ENCODE measurements around the gene ZNF343. TPM values are rescaled to one million over a fixed set of nuclear protein-coding genes. Genes with fewer than 3 reads are reported as not detected.
"Not testable (repeated sequence)": the region's sequence is repeated elsewhere in the genome, so short reads cannot be mapped to it uniquely, and the experiment has no call there.

Gene ZNF343
- total RNA-seq (2014; rRNA removed; shearing (Covaris generic)), result 5.8 and 6.9 TPM in 2 replicates

- DNase-seq (ENCODE audit: low spot score), result peak; percentile 68
Measured at GRCh38 chr20:2508631-2509467, at the start of gene ZNF343. Gene ZNF343 (minus strand): TSS chr20:2508915. CDS start chr20:2493895, 15,020 bp downstream.

DNA sequence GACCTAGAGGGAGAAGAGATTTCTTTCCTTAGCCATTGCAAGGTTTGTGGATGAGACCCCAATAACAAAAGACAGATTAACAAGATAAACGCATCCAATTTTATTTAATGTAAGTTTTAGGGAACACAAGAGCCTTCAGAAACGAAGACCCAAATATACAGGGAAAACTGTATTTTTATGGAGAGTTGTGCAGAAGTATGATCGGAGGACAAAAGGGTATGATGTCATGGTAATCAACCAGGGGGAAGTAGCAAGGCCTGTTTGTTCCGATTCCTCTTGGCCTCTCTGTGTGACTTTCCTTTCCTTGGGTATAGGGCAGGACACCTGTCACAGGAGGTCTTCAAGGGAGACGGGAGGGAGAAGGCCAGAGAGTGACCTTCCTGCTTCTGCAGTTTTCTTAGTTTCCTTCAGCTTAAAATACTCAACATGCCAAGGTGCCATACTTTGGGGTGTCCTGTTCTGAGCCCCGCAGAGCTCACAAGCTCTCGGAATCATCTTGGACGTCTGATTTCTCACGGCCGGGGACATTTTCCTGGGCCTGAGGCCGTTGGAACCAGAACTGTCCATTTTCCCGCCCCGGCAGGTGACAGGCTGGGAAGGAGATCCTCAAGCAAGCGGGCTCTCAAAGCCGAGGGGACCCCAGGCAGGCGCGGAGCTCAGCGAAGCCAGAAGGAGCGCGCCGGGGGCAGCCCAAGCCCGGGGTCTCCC lies 49.3 kb upstream of the ZNF343 start:
- DNase-seq (ENCODE audit: low spot score), result no peak

DNA sequence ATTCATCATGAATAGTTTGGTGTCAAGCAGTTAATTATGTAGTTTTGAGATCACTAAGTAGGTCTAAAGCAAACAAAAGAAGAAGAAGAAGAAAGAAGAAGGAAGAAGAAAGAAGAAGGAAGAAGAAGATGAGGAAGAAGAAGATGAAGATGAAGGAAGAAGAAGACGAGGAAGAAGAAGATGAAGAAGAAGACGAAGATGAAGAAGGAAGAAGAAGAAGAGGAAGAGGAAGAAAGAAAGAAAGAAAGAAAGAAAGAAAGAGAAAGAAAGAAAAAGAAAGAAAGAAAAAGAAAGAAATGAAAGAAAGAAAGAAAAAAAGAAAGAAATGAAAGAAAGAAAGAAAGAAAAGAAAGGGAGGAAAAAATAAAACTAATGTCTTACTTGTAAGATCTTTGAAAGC lies 36.9 kb upstream of the ZNF343 start:
- no peak for DNase-seq (ENCODE audit: low spot score)

DNA sequence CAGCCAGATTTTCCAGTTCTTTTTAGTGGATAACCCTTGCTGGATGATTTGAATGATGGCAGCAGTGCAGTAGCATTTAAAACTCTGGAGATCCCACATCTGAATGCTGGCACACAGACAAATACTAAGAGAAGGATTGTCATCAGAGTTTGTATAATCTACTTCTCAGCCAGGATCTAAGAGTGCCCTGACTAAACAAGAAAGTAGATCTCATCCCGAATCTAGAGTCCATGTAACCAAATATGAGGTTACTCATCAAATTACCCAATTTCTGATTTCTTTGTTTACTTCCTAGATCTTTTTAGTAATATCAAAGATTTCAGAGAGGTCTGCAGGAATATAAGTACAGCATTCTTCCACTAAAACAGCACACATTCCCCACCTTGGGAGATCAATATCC lies 35.5 kb upstream of the ZNF343 start:
- no peak for DNase-seq (ENCODE audit: low spot score)

DNA sequence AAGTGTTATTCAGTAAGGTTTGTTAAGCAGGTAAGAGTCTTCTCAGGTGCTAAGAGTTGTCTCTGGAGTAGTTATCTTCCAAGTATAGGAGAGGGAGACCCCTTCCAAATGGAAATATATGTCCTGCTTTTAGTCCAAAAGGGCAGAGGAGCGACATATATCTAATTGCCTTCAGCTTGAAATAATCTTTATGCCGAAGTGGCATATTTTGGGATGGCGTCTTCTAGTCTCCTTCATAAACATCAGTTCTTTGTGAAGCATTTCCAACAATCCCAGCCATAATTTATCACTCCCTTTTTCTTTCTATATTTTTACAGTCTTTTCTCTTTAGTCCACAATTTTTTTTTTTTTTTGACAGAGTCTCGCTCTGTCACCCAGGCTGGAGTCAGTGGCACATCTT lies 33.6 kb upstream of the ZNF343 start:
- no peak for DNase-seq (ENCODE audit: low spot score)

GRCh38 chr20:2541940-2542339 lies 33.2 kb upstream of the ZNF343 start:
- DNase-seq (ENCODE audit: low spot score), result no peak

- DNase-seq (ENCODE audit: low spot score), result no peak
Measured at GRCh38 chr20:2538931-2539720, 30.4 kb upstream of the ZNF343 start.

- no peak for DNase-seq (ENCODE audit: low spot score)
Measured at GRCh38 chr20:2538356-2538755, 29.6 kb upstream of the ZNF343 start.

DNA sequence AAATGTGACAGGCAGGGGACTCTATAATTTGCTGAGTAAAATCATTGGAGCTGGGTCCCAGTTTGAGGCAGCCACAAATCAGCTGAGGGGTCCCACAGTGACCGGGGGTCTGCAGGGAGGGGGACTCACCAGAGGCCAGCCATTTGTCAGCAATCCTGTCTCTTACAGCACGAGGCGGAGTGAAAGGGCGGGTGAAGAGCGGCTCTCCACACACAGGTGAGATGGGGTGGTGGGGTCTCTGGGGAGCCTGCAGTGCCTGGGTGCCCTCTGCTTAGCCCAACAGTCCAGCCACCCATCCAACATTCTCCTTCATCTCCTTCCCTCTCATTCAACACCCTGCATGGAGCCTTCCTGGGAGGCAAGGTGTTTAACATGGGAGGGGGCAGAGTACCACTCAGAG lies 28.4 kb upstream of the ZNF343 start:
- no peak for DNase-seq (ENCODE audit: low spot score)

GRCh38 chr20:2536560-2536986 lies 27.9 kb upstream of the ZNF343 start, which contains the start of gene TMC2:
Gene TMC2 (plus strand): TSS chr20:2536573. CDS start chr20:2536622, 49 bp downstream.
- DNase-seq (ENCODE audit: low spot score), result no peak

GRCh38 chr20:2535711-2536559 lies 27.2 kb upstream of the ZNF343 start:
- DNase-seq (ENCODE audit: low spot score), result no peak

- DNase-seq (ENCODE audit: low spot score), result no peak
Measured at GRCh38 chr20:2533118-2533517, 24.4 kb upstream of the ZNF343 start.

GRCh38 chr20:2528671-2529271 lies 20.1 kb upstream of the ZNF343 start:
- DNase-seq (ENCODE audit: low spot score), result no peak

DNA sequence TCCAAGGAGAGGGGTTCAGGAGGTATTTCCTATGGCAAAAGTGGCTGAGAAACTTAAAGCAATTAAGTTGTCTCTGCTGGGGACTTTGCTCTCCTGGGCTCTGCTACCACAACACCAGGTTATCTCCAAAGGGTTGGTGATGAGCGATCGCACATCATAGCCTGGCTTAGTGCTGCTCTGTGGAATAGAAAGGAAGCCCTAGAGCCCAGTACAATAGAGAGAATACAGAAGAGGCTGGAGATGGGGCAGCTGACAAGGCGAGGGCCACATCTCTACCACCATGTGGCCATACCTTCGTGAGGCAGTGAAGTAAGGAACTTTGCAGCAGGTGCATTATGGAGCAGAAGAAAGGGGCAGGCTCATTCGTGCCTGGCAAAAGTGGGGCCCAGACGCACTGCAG lies 19.0 kb upstream of the ZNF343 start:
- DNase-seq (ENCODE audit: low spot score), result no peak

DNA sequence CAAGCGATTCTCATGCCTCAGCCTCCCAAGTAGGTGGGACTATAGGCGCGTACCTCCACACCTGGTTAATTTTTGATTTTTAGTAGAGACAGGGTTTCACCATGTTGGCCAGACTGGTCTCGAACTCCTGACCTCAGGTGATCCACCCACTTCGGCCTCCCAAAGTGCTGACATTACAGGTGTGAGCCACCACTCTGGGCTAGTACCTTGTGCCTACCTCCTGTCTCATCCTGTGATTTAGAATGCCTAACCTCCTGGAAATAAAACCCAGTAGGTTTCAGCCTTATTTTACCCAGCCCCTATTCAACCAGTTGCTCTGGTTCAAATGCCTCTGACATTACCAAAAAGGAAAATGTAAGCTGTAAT lies 17.5 kb upstream of the ZNF343 start:
- DNase-seq (ENCODE audit: low spot score), result not testable (repeated sequence)

DNA sequence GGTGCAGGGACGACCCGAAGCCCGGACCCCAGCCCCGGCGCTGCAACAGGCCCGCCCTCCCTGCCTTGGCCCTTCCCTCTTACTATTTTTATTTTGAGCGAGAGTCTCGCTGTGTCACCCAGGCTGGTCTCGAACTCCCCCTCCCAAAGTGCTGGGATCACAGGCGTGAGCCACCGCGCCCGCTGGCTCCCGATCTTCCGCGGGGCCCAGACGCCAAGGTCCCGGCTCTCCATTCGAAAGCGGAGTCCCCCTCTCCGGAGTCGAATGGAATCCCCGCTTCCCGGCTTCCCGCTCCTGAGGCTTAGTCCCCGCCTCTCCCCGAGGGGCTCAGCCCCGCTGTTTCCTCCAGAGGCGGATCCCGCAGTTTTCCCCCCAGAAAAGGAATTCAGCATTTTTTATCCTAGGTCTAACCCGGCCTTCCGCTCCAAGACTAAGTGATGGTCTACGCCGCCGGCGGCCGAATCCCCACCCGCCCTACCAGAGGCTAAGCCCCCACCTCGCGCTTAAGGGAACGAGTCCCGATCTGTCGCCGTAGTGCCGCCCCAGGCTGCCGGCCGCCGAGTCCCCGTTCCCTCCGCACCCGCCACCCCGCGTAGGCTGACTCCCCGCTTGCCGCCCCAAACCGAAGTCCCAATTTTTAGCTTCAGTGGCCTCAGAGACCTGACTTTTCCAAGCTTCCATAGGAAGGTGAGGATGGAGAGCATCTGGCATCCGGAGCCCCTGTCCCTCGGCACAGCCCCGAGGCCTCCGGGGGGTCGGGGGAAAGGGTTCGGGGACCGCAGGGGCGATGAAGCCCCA lies 16.2 kb upstream of the ZNF343 start:
- no peak for DNase-seq (ENCODE audit: low spot score)

GRCh38 chr20:2523919-2524708 lies 15.4 kb upstream of the ZNF343 start:
- DNase-seq (ENCODE audit: low spot score), result peak; percentile 68

DNA sequence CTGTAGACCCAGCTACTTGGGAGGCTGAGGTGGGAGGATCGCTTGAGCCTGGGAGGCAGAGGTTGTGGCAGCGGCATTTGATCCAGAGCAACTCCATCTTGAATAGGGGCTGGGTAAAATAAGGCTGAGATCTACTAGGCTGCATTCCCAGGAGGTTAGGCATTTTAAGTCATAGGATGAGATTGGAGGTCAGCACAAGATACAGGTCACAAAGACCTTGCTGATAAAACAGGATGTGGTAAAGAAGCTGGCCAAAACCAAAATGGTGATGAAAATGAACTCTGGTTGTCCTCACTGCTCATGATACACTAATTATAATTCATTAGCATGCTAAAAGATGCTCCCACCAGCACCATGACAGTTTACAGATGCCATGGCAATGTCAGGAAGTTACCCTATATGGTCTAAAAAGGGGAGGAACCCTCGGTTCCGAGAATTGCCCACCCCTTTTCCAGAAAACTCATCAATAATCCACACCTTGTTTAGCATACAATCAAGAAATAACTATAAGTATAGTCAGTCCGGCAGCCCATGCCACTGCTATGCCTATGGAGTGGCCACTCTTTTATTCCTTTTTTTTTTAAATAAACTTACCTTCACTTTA lies 14.2 kb upstream of the ZNF343 start:
- not testable (repeated sequence) for DNase-seq (ENCODE audit: low spot score)
